Heart left ventricle (tissue), 13 donors: ENCODE data around the gene TMEM131L.

Source experiments
- CTCF ChIP-seq, 12 donors: fragments of 200-600 bp; sonication (generic) in 4 of 12; IDR thresholded peaks; one replicate each; pipeline versions ENCODE4 v1.5.0 to v1.8.0; 2018 to 2022; ENCODE audit warnings: antibody characterized with exemption in 12 of 12, mild to moderate bottlenecking in 5 of 12
- POLR2A ChIP-seq, 2 donors: fragments of 450-650 bp; IDR thresholded peaks; one replicate each; pipeline ENCODE4 v1.6.1; 2017; ENCODE audit warnings: antibody characterized with exemption in 2 of 2, mild to moderate bottlenecking in 2 of 2, moderate library complexity in 2 of 2
- donor health status: ischemic (EF 13 %, LVEDD 7.1; RV severe dilation, severe dysfunction).
- donor health status: DM: no; HTN: yes; CAD: no.
- donor health status: DM: no; HTN: no; CAD: no.
- donor health status: ischemic (EF 25% LVEDD 6.9; RV normal size, moderate dysfunction).
- donor health status: ischemic (EF 25% LVEDD 5.7; RV mildly dilated, moderate dysfunction).
- donor health status: ischemic (EF 35%, LVEDD 5.7; RV mildly dilated, moderate dysfunction).
- donor health status: nonischemic (EF 11% LVEDD 7.7; RV severe dilation, severe dysfunction).
- donor health status: DM: yes; HTN: yes; CAD: no.
- donor health status: PGD.
- donor health status: ischemic (EF 29% LVEDD 5.4; RV normal size, mild dysfunction).
- donor health status: nonischemic (EF 23%, LVEDD 6.1; RV moderate dilation, normal function).

GRCh38 chr4:153432965-153433753 lies 33.0 kb upstream of the TMEM131L start:
- TF ChIP-seq POLR2A (IDR thresholded peaks at IDR 0.05): no peak
- peak; percentile 59 to 85 (median 69) for TF ChIP-seq CTCF (IDR thresholded peaks at IDR 0.05)
